Measurements from ENCODE around the gene FOXD2.

- TF ChIP-seq FOXJ3 (CRISPR knock-in tag; IDR thresholded peaks at IDR 0.05) (no peak), CTCF (IDR thresholded peaks at IDR 0.05) (no peak), NFIC (IDR thresholded peaks at IDR 0.05; ENCODE audit: borderline replicate concordance) (no peak), TCF12 (IDR thresholded peaks at IDR 0.05) (no peak), USF1 (IDR thresholded peaks at IDR 0.05; ENCODE audit: borderline replicate concordance, low read depth) (no peak), EZH2phosphoT487 (IDR thresholded peaks at IDR 0.05; ENCODE audit: borderline replicate concordance, low read depth) (no peak), MAX (IDR thresholded peaks at IDR 0.05; ENCODE audit: low read depth) (no peak), REST (IDR thresholded peaks at IDR 0.05; ENCODE audit: low read depth, low read length) (no peak), MXI1 (IDR thresholded peaks at IDR 0.05; ENCODE audit: low read depth, low read length) (no peak), RAD21 (IDR thresholded peaks at IDR 0.05; ENCODE audit: low read length) (no peak)
These were observed 22.0 kb upstream of the FOXD2 start, which contains the start of gene FOXE3 for GRCh38 chr1:47415728-47416318.
